ENCODE data around the gene IGF2BP3.

IGF2BP3 gene

DNA sequence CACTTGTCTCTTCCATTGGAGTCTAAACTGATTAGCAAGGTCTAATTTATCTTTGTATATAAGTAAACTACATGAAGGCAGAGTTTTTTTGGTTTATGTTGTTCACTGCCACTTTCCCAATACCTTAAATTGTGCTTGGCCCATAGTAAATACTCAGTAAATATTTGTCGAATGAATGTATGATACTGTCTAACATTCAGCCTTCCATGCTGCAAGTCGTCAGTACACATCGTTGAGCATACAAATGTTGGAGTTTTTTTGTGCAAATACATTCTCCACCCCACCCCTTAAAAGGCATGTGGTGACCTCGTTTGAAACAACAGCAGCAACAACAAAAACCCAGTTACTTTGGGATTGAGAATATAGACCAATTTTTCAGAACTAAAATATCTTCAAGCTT lies 17.4 kb upstream of the IGF2BP3 start:
- H3K4me3 ChIP-seq (ENCODE audit: control insufficient read depth, low read depth, low read length): no peak overlapping the region
- no peak for DNase-seq (ENCODE audit: low read depth)
- no peak for TF ChIP-seq CTCF (conservative IDR thresholded peaks at IDR 0.05; ENCODE audit: control insufficient read depth, insufficient read depth, low read depth, low read length)

DNA sequence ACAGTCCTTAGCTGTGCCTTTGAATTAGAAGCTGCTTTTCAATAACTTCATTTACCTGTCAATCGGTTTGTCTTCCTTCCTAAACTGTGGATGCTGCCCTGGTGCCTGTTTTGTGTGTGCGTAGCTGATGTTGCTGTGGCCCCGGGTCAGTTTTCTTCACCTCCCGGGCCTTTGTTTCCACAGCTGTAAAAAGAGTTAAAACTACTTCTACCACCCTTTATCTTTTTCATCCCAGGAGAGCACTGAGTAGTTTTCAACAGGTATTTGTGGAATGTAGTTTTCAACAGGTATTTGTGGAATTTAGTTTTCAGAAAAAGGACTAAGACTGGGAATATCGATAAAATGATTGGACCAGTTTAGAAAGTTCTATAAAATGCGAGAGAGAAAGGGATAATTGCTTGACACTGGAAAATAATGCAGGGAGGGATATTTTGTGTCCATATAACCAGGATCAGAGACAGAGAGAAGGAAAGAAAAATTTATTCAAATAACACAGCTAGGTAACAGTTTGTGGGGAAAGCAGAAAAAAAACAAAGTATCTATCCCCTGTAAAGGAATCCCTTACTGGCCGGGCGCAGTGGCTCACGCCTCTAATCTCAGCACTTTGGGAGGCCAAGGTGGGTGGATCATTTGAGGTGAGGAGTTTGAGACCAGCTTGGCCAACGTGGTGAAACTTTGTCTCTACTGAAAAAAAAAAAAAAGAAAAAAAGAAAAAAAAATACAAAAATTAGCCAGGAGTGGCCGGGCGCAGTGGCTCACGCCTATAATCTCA lies 15.9 kb upstream of the IGF2BP3 start:
- no peak for DNase-seq (ENCODE audit: low read depth)
- no peak for TF ChIP-seq CTCF (conservative IDR thresholded peaks at IDR 0.05; ENCODE audit: control insufficient read depth, insufficient read depth, low read depth, low read length)
- H3K4me3 ChIP-seq (ENCODE audit: control insufficient read depth, low read depth, low read length): no peak overlapping the region

GRCh38 chr7:23482686-23483085 lies 12.4 kb upstream of the IGF2BP3 start:
- TF ChIP-seq CTCF (conservative IDR thresholded peaks at IDR 0.05; ENCODE audit: control insufficient read depth, insufficient read depth, low read depth, low read length): no peak
- H3K4me3 ChIP-seq (ENCODE audit: control insufficient read depth, low read depth, low read length): no peak overlapping the region
- DNase-seq (ENCODE audit: low read depth): no peak

- no peak overlapping the region for H3K4me3 ChIP-seq (ENCODE audit: control insufficient read depth, low read depth, low read length)
- no peak for TF ChIP-seq CTCF (conservative IDR thresholded peaks at IDR 0.05; ENCODE audit: control insufficient read depth, insufficient read depth, low read depth, low read length)
- DNase-seq (ENCODE audit: low read depth): no peak
Observed at GRCh38 chr7:23477962-23478866, 7.9 kb upstream of the IGF2BP3 start.

DNA sequence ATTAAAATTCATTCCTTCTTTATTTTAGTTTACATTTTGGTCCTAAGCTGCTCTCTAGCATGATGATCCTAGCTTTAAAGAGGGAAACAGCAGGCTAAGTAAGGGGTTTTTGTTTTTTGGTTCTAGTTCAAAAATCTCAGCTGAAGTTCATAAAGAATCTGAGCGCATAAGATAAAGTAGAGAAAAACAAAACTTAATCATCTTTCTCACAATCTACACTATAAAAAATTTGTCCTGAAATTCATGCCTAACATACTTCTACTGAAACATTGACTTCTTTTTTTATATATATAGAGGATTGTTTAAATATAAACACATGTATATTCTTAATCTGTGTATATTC lies 6.8 kb upstream of the IGF2BP3 start:
- TF ChIP-seq CTCF (conservative IDR thresholded peaks at IDR 0.05; ENCODE audit: control insufficient read depth, insufficient read depth, low read depth, low read length): no peak
- no peak for DNase-seq (ENCODE audit: low read depth)
- no peak overlapping the region for H3K4me3 ChIP-seq (ENCODE audit: control insufficient read depth, low read depth, low read length)

- no peak for DNase-seq (ENCODE audit: low read depth)
- TF ChIP-seq CTCF (conservative IDR thresholded peaks at IDR 0.05; ENCODE audit: control insufficient read depth, insufficient read depth, low read depth, low read length): no peak
- no peak overlapping the region for H3K4me3 ChIP-seq (ENCODE audit: control insufficient read depth, low read depth, low read length)
Observed at GRCh38 chr7:23476286-23477156, 6.2 kb upstream of the IGF2BP3 start.

Measured in fibroblast of mammary gland (primary cell).